HG03097 (cell line): Measurements from ENCODE around the gene RETREG2.

Experiments used
- ATAC-seq: cut with Tn5 transposase; IDR thresholded peaks from one replicate; pipeline ENCODE4 v1.9.1; 2021; ENCODE audit not compliant: unreplicated experiment, low FRiP score

The RETREG2 gene

DNA sequence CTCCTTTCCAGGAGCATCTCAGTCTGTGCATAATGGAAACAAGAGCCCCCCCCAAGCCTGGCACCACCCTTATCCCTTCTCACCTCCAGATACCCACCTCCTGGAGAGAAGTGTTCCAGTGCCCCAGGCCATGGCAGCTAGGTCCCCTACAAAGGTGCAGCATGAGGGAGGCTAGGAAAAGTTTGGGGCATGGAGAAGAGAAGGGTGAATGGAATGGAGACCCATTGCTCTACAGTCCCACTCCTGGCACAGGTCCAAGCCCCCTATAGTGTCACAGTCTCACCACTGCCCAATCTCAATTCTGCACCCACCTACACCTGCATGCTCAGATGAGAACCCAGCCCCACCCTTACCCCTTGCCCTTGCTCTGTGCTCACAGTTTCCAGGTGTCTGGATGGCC, 9.1 kb upstream of the RETREG2 start:
- ATAC-seq, result no peak

DNA sequence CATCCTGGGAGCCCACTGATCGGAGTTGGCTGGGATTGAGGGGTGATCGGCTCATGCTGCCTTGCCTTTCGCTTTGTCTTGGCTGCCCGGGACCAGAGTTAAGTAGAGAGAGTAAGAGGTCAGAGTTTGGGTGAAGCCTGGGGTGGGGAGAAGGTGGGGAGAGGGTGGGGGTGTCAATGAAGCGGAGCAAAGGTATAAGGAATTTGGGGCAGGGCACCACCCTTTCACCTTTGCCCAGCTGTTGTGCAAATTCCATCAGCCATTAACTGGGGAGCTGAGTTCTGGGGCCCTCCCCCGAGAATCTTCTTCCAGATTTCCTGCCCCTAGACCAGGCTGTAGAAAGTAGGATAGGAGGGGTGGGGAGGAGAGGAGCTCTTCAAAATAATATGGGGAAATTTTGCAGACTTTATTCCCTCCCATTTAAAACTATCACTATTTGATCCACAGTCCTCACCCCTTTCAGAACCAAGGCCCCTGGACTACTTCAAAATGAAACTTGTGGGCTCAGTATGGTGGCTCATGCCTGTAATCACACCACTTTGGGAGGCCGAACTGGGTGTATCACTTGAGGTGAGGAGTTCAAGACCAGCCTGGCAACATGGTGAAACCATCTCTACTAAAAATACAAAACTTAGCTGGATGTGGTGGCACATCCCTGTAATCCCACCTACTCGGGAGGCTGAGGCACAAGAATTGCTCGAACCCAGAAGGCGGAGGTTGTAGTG, 8.0 kb upstream of the RETREG2 start, which contains the start of gene SLC23A3:
Gene SLC23A3 (minus strand): TSS at position 100 of the 725 bp plus-strand sequence. CDS start 45 bp downstream, at position 55.
- no peak for ATAC-seq

DNA sequence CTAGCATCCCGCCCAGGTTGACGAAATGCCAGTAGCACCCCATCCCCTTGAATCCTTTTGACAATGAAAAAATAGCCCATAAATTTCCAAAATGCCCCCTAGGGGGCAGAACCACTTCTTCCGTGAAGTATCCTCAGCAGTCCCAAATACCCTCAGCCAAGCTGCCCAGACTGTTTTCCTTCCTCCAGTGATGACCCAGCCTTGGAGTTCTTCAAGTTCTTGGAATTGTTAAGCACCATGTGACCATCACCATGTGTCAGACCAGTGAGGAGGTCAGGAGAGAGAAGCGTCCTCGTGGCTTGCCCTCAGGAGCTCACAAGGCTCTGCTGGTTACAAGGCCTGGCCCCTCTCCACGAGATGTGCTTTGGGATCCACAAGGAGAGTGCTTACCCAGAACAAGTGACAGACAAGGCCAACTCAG, 6.8 kb upstream of the RETREG2 start:
- no peak for ATAC-seq

DNA sequence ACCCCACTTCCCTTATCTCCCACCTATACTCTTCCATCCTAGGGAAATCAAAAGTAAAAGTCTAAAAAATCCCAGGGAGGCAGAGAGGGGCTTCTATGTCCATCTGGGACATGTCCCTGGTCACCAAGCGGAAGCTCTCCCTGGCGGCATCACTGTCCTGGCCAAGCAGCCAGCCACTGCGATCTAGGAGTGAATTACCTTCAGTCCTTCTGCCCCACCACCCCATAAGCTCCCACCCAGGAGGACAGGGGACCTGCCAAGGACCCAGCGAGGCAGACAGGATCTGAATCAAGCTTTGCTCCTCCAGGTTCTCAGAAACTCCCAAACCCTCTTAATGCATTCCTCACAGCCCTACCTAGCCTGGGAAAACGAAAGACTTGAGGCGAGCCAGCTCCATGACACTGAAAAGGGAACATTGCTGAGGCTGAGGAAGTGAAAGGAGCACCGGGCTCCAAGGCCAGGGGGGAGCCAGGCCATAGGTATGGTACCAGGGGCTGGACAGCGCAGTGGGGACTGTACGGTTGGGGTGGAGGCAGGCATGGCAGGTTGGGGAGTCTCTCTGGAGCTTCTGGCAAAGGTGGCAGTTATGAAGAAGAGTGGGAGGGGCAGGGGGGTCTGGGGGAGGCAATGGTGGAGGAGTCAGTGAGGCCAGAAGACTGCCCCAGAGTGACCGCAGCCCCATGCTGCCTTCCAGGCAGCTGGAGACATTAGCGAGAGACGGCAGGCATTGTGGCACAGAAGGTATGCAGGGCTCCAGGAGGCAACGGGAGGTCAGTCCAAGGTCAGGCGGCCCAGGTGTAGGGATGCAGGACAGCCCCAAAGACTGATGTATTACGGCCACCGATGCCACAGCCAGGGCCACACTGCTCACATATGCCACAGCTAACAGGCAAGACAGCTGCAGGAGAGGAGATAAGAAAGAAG, 5.6 kb upstream of the RETREG2 start:
- ATAC-seq, result no peak

DNA sequence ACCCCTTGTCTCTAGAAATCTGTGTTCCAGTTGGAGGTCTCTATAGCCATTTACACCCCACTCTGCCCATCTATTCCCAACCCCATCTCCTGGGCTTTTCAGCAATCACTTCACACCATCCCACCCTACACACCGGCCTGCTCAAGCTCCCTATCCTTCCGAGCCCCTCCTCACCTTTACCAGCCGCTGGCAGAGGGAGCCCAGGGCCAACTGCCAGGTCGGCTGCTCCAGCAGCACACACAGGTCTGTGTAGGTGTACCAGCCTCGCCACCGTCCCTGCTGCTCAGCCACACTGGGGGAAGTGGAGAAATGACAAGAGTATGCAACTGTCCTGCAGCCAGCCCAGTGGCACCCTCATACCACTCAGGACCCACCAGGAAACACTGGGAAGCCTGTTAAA, 4.9 kb upstream of the RETREG2 start:
- no peak for ATAC-seq

DNA sequence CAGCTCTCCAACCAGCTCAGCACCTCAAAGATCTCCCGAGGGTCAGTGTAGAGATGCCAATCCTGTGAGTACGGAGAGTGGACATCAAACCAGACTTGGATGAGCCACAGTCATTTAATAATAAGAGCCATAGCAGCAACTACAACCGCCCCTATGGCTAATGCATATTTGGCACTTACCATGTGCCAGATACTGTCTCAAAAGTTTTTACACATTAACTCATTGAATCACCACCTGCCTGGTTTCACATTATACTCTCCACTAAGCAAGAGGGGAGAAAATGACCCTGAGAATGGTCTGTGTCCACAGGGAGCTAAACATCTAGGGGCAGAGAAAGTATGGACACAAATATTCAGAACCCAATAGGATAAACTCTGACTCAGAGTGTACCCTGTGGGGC, 3.9 kb upstream of the RETREG2 start:
- ATAC-seq, result no peak

DNA sequence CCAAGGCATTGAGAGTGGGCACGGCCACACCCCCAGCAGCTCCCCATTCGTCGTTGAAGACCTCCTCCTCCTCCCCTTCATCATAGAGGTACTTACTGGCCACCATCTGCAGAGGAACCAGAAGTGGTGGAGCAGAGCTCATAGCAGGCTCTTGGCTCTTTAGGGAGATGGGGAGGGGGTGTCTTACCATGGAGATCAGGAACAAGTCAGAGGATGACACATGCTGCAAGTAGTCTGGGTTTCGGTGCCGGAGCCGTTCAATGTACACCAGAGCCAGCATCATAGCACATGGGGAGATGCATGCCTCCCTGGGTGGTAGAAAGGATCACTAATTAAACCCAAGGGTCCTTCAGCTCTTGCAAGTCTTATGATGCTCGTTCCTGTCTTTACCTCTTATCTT, 3.3 kb upstream of the RETREG2 start:
- ATAC-seq, result no peak

DNA sequence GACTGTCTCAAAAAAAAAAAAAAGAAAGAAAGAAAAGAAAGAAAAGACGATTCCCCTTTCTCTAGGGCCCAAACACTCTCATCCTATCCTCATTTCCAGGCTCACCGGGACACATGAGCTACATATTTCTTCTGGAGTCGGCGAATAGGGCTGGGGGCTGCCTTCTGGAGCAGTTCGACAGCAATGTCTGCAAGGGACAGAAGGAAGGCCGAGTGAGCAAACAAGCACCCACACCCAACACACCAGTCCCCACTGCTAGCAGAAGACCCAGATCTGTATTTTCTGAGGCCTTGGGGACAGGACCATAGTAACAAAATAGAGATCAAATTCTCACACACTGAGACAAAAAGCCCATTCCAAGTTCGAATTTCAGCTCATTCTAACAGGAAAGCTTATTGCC, 2.6 kb upstream of the RETREG2 start:
- ATAC-seq, result no peak

DNA sequence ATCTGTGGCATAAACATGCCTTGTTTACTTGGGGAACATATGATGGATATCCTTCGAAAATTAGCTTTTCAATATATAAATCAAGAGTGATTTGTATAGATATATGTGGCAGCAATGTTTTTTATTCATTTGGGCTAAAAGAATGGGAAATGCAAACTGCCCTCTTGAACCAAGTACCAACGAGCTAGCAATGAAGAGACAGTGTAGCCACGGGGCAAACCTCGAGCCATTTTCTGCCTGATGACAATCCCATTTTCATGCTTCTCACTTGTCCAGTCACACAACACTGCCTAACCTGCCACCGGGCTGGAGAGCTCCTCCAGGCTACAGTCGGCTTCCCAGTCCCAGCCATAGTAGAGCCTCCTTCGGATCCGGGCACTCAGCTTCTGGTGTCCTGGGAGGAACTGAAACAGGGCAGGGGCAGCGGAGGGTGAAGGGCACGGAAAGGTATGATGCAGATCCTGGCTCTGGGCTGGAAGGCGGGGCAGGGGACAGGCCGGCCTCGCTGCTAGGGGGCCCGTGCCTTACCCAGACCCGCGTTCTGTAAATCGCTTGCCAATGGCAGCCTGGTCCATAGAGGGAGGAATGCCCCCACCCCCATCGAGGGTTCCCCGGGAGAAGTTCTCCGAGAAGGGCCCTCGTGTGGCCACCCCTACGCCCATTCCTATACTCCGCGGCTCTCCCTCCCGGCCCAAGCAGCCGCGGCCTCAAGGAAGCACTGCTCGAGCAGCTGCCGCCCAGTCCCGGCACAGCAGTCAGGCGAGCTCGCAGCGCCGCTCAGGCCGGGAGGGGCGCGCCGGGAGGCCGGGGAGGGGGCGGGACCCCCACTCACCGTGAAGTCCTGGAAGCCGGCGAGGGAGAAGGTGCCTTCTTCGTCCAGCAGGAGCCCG, 1.9 kb upstream of the RETREG2 start:
- no peak for ATAC-seq

DNA sequence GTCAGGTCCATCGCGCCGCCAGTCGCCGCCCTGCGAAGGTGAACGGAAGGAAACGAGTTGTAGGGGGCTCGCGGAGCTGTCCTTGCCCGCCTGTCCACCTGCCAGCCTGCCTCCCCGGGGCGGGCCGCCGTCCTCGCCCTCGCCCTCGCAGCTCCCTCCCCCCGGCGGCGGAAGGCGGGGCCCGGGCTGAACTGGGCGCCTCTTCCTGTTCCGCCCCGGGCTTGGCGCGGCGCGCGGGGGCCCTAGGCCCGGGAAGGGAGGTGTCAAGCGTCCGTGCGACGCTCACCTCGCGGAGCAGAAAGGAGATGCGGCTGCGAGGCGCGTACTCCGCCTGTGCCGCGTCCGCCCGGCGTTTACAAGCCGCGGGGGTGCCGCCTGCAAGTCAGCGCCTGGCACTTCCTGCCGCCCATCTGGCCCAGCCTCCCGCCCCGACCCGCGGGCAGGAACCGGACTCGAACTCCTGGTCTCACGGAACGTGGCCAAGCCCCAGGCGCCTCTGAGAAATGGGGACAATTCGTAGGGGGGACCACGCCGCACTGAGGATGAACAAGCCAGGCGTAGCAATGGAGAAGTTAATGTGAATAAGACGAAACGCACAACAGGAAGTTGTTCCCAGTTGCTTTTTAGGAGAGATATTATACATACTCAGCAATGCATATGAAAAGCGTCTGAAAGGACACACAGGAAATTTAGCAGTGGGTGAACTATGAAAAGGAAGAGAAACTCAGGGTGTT, 1.1 kb upstream of the RETREG2 start, which contains the start of gene CNPPD1:
Gene CNPPD1 (minus strand): TSS at position 108 of the 734 bp plus-strand sequence. CDS start 97 bp downstream, at position 11.
- peak; percentile 64 for ATAC-seq

DNA sequence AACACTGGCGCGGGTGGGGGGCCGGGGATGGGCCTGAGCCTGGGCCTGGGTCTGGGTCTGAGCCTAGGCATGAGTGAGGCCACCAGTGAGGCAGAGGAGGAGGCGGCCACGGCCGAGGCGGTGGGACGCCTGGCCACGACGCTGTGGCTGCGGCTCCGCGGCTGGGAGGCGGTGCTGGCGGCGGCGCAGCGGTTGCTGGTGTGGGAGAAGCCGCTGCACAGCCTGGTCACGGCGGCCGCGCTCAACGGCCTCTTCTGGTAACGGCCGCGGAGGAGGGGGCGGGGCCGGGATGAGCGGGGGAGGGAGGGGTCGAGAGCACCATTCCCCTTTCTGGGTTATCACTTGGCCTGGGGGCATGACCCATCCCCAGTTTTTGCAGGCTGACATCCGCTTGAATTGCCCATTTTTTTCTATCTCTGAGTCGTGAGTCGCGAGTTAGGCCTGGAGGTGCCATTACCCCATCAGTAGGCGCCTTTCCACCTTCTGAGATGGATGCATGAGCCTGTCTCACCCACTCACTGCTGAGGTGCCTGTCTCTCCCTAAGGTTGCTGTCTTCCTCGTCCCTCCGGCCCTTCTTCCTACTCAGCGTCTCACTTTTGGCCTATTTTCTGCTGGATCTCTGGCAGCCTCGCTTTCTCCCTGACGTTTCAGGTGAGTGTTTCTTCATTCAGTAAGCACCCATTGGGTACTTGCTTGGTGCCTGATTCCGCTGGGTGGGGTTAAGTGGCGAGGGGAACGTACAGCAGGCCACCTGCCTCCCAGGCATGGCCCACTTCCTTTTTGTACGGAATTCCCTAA, 501 bp downstream of the RETREG2 start:
- ATAC-seq, result peak; percentile 5

DNA sequence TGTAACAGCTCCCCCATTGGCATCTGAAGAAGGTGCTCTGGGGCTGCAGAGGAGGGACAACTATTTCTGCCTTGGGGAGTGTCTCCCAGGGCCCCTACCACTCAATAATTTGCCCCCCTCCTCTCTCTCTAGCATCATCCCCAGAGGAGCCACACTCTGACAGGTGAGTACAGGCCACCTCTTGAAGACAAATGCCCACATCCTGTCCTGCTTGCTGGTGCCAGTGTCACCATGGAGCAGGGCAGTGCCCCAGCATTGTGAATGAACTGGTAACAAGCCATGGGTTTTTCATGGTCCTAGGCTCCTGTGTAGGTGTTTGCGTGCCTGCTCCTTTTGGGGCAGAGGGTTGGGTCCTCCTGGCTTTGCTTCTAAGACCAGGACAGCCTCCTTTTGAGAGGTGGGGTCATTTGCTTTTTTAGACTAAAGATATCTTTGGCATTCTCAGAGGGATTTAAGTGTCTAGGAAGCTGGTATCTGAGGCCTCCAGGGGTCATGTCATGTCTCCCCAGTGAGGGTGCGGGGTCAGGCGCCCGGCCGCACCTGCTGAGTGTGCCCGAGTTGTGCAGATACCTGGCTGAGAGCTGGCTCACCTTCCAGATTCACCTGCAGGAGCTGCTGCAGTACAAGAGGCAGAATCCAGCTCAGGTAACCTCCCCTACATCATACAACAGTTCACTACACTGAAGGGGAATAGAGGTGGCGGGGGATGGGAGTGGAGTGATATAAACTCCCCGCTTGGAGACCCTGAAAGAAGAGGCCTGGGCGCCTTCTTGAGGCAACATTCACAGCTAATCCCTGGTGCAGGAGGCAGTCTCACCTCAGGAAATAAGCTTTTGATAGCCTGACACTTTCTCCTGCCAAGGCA, 1.8 kb downstream of the RETREG2 start:
- no peak for ATAC-seq

DNA sequence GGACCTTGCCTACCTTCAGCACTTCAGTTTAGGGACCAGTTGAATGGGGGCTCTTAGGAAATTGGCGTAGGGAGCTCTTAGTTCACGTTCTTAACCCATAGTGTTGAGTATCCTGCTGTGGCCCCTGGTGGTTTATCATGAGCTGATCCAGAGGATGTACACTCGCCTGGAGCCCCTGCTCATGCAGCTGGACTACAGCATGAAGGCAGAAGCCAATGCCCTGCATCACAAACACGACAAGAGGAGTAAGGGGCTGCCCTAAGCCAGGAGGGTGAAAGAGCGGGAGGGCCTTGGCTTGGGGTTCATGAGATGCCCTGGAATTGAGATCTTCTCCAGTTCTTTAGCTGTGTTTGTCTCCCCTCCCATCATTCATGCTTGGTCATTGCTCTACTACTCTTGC, 2.9 kb downstream of the RETREG2 start:
- ATAC-seq, result no peak

DNA sequence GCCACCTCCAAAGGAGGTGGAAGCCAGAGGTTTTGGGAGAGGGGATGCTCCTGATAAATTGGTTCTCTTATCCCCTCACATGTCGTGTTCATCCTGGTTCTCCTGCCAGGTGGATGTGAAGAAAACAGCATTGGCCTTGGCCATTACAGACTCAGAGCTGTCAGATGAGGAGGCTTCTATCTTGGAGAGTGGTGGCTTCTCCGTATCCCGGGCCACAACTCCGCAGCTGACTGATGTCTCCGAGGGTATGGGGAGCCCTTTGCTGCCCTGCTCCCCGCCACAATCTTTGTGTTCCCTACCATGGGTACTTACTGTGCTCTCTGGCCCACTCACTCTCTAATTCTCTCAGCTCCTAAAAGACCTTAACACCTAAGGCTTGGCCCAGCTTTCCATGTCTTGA, 3.5 kb downstream of the RETREG2 start:
- no peak for ATAC-seq

DNA sequence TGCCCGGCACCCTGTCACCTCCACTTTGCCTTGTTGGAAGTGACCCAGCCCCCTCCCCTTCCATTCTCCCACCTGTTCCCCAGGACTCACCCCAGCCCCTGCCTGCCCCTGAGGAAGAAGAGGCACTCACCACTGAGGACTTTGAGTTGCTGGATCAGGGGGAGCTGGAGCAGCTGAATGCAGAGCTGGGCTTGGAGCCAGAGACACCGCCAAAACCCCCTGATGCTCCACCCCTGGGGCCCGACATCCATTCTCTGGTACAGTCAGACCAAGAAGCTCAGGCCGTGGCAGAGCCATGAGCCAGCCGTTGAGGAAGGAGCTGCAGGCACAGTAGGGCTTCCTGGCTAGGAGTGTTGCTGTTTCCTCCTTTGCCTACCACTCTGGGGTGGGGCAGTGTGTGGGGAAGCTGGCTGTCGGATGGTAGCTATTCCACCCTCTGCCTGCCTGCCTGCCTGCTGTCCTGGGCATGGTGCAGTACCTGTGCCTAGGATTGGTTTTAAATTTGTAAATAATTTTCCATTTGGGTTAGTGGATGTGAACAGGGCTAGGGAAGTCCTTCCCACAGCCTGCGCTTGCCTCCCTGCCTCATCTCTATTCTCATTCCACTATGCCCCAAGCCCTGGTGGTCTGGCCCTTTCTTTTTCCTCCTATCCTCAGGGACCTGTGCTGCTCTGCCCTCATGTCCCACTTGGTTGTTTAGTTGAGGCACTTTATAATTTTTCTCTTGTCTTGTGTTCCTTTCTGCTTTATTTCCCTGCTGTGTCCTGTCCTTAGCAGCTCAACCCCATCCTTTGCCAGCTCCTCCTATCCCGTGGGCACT, 4.5 kb downstream of the RETREG2 start:
- ATAC-seq, result no peak

DNA sequence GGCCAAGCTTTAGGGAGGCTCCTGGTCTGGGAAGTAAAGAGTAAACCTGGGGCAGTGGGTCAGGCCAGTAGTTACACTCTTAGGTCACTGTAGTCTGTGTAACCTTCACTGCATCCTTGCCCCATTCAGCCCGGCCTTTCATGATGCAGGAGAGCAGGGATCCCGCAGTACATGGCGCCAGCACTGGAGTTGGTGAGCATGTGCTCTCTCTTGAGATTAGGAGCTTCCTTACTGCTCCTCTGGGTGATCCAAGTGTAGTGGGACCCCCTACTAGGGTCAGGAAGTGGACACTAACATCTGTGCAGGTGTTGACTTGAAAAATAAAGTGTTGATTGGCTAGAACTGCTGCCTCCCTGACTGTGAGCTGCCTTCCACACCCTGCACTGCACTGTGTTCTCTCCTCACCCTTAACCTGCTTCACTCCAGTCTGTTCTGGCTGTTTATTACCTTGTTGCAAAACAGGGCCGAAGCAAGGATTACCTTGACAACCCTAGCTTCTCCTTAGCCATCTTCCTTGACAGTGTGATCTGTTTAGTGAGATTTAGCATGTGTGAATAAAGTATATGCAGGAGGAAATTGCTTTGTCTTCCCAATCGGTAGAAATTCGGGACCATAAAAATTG, 5.2 kb downstream of the RETREG2 start:
- ATAC-seq, result no peak

DNA sequence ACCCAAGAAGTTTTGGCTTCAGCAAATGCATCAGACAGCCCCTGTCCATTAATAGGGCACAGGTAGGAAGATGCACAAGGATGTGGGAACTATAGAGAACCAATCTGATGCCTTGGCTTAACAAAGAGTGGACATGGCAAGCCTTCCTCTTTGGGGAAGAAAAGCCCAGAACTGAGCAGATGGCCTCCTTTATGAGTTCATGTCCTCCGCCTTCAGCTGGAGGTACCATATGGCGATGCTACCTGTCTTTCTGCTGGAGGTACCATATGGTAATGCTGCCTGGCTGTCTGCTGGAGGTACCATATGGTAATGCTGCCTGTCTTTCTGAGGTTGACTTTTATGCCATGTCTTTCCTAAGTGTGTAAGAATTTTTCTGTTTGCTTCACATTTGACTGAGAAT, 6.0 kb downstream of the RETREG2 start:
- ATAC-seq, result no peak
